Measurements from ENCODE around the gene TMEM175.
A peak's percentile ranks its signal among the peaks of the same experiment; 100 is the strongest.

The TMEM175 gene

DNA sequence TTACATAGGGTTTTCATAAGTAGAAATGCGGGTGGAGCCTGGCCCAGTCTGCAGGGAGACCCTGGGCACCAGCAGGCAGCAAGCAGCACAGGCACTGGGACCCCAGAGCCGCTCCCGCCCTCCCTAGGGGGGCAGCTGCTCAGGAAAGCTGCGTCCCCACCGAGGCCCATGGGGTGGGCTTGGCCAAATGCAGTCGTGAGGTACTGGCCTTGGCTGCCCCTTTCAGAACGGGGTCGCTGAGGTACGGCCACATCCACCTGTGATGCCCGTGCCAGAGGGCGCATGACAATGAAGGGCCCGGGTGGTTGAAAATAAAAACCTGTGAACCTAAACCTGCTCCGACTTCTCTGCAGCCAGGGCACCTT is 16.7 kb downstream of the TMEM175 start:
- no peak for DNase-seq (ENCODE audit: insufficient read length, low spot score)
- TF ChIP-seq TAF1 (IDR thresholded peaks at IDR 0.05; ENCODE audit: low read depth, low read length) (no peak), SPI1 (IDR thresholded peaks at IDR 0.05; ENCODE audit: low read depth, low read length) (no peak), POU2F2 (IDR thresholded peaks at IDR 0.05; ENCODE audit: low read depth, low read length) (no peak), PAX5 (IDR thresholded peaks at IDR 0.05; ENCODE audit: insufficient read depth, low read length, severe bottlenecking) (no peak), POLR2A (IDR thresholded peaks at IDR 0.05; ENCODE audit: low read depth, low read length) (no peak), POLR2AphosphoS5 (IDR thresholded peaks at IDR 0.05; ENCODE audit: low read depth, low read length) (no peak)
- no peak for FAIRE-seq

DNA sequence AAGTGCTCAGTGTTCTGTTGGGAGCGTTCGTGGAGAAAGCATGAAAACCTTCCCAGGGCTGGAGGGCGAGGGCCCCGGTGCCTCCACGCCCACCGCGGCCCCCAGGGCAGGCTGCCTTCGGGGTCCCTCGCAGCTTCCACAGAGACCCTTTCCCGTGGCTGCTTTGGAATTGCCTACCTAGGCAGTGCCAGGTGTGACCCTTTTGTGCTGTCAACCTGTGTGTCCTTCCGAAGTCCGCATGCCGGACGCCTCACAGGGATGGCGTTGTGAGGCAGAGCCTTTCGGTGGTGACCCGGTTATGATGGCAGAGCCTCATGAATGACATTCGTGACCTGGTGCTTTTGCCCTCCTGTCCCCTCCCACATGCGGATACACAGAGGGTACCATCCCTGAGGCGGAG is 17.4 kb downstream of the TMEM175 start:
- DNase-seq (ENCODE audit: insufficient read length, low spot score): no peak
- TF ChIP-seq POLR2A (IDR thresholded peaks at IDR 0.05; ENCODE audit: low read depth, low read length) (no peak), PAX5 (IDR thresholded peaks at IDR 0.05; ENCODE audit: insufficient read depth, low read length, severe bottlenecking) (no peak), POLR2AphosphoS5 (IDR thresholded peaks at IDR 0.05; ENCODE audit: low read depth, low read length) (no peak), POU2F2 (IDR thresholded peaks at IDR 0.05; ENCODE audit: low read depth, low read length) (no peak), TAF1 (IDR thresholded peaks at IDR 0.05; ENCODE audit: low read depth, low read length) (no peak), SPI1 (IDR thresholded peaks at IDR 0.05; ENCODE audit: low read depth, low read length) (no peak)
- no peak for FAIRE-seq

DNA sequence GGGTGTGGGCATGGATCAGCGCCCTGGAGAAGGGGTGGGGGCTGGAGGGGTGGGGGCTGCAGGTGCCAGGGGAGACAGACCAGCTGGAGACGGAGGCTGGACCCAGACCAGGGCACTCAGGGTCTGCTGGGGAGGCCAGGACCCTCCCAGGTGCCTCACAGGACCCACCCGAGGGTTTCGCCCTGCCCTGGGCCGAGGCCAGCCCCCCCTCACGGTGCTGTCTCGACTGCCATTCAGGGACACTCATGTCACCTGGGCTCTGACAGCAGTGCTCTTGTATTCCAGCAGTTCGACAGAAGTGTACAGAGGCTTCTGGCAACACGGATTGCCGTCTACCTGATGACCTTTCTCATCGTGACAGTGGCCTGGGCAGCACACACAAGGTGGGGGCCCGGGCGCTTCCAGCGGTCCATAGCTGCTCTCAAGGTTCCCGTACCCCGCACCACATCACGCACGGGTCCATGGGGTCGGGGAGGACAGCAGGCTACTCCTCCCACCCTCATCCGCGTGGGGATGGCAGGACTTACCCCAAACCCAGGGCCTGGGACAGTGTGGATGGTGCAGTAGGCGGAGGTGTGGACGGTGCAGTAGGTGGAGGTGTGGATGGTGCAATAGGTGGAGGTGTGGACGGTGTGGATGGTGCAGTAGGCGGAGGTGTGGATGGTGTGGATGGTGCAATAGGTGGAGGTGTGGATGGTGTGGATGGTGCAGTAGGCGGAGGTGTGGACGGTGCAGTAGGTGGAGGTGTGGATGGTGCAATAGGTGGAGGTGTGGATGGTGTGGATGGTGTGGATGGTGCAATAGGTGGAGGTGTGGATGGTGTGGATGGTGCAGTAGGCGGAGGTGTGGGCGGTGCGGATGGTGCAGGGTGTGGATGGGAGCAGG is 18.1 kb downstream of the TMEM175 start:
- DNase-seq (ENCODE audit: insufficient read length, low spot score): peak; percentile 5
- no peak for TF ChIP-seq POLR2AphosphoS5 (IDR thresholded peaks at IDR 0.05; ENCODE audit: low read depth, low read length)
- no peak for TF ChIP-seq TAF1 (IDR thresholded peaks at IDR 0.05; ENCODE audit: low read depth, low read length)
- TF ChIP-seq SPI1 (IDR thresholded peaks at IDR 0.05; ENCODE audit: low read depth, low read length): no peak
- TF ChIP-seq POU2F2 (IDR thresholded peaks at IDR 0.05; ENCODE audit: low read depth, low read length): no peak
- no peak for TF ChIP-seq POLR2A (IDR thresholded peaks at IDR 0.05; ENCODE audit: low read depth, low read length)
- no peak for TF ChIP-seq PAX5 (IDR thresholded peaks at IDR 0.05; ENCODE audit: insufficient read depth, low read length, severe bottlenecking)
- FAIRE-seq: peak; percentile 71

DNA sequence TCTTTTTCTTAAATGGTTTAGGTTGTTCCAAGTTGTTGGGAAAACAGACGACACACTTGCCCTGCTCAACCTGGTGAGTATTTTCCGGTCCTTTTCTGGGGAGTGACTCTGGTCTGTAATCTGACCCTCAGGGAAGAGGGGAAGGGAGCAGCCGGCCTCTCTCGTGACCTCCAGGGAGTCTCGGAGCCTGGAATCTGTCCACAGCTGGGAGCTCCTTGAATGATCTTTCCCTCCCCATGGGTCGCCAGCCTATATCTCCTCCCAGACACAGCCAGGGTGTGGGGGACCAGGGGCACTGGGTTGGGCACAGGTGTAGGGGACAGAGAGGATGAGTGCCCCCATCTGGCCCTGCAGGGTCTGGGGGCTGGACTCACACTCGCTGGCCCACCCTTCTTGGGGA is 18.9 kb downstream of the TMEM175 start:
- TF ChIP-seq PAX5 (IDR thresholded peaks at IDR 0.05; ENCODE audit: insufficient read depth, low read length, severe bottlenecking) (no peak), POLR2AphosphoS5 (IDR thresholded peaks at IDR 0.05; ENCODE audit: low read depth, low read length) (no peak)
- DNase-seq (ENCODE audit: insufficient read length, low spot score) (peak; percentile 11), FAIRE-seq (no peak)

DNA sequence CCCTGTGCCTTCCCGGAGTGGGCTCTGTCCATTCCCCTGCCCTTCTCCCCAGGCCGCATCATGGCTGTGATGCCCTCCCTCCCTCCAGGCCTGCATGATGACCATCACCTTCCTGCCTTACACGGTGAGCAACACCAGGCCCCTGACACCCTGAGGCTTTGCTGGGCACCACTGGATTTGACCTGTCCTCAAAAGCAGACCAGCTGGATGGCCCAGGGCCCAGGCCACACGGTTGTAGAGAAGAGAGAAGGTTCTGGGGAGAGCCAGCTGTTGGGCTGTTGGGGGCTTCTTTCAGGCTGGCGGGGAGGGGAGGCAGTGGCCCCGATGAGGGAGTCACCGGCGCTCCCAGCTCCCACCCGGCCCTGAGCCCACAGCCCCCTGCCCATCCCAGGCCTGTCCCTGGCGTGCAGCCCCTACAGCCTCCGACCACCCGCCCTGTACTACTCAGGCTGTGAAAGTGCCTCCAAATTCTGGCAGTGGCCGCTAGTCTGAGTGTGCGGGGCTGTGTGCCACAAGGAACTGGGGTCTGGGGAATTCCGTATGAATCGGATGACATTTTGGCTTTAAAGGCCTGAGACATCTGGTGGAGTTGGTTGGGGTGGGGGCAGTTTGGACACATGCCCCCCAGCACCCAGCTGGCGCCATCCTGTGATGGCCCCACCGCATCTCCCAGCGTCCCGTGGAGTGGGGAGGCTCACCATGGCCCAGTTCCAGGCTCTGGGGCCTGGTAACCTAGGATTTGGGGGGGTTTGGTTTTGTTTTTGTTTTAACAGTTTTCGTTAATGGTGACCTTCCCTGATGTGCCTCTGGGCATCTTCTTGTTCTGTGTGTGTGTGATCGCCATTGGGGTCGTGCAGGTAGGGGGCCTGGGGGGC is 19.6 kb downstream of the TMEM175 start:
- TF ChIP-seq TAF1 (IDR thresholded peaks at IDR 0.05; ENCODE audit: low read depth, low read length) (no peak), POLR2AphosphoS5 (IDR thresholded peaks at IDR 0.05; ENCODE audit: low read depth, low read length) (no peak), PAX5 (IDR thresholded peaks at IDR 0.05; ENCODE audit: insufficient read depth, low read length, severe bottlenecking) (no peak), POLR2A (IDR thresholded peaks at IDR 0.05; ENCODE audit: low read depth, low read length) (no peak), POU2F2 (IDR thresholded peaks at IDR 0.05; ENCODE audit: low read depth, low read length) (no peak), SPI1 (IDR thresholded peaks at IDR 0.05; ENCODE audit: low read depth, low read length) (no peak)
- no peak for DNase-seq (ENCODE audit: insufficient read length, low spot score)
- no peak for FAIRE-seq

DNA sequence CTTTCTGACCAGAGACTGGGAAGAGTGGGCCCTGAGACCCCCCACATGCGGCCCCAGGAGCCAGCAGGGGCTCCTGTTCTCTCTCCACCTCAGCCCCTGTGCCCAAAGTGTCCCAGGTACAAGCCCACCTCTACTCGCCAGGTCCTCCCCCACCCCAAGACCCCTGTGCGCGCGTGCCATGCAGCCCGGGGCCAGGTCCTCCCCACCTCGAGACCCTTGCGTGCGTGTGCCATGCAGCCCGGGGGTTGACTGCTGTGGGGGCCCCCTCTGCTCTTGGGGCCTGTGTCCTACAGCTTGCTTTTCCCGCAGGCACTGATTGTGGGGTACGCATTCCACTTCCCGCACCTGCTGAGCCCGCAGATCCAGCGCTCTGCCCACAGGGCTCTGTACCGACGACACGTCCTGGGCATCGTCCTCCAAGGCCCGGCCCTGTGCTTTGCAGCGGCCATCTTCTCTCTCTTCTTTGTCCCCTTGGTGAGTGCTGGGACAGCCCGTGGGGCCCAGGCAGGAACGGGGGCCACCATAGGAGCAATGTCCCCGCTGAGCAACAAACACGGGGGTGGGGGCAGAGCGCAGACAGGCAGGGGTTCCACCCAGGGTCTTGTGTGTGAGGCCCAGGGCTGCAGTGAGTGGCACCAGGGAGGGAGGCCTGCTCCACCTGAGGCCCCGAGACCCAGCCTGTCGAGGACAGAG is 20.8 kb downstream of the TMEM175 start:
- FAIRE-seq (no peak), DNase-seq (ENCODE audit: insufficient read length, low spot score) (peak; percentile 12)
- TF ChIP-seq POLR2A (IDR thresholded peaks at IDR 0.05; ENCODE audit: low read depth, low read length) (no peak), PAX5 (IDR thresholded peaks at IDR 0.05; ENCODE audit: insufficient read depth, low read length, severe bottlenecking) (no peak), POU2F2 (IDR thresholded peaks at IDR 0.05; ENCODE audit: low read depth, low read length) (no peak), POLR2AphosphoS5 (IDR thresholded peaks at IDR 0.05; ENCODE audit: low read depth, low read length) (no peak), SPI1 (IDR thresholded peaks at IDR 0.05; ENCODE audit: low read depth, low read length) (no peak), TAF1 (IDR thresholded peaks at IDR 0.05; ENCODE audit: low read depth, low read length) (no peak)

DNA sequence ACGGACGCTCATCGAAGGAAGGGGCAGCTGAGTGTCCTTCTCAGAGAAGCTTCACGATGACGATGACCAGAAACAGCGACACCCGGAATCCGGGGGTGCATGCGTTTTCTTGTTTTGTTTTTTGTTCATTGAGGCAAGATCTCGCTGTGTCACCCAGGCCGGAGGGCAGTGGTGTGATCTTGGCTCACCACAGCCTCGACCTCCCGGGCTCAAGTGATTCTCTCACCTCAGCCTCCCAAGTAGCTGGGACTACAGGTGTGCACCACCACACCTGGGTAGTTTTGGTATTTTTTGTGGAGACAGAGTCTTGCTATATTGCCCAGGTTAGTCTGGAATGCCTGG is 21.3 kb downstream of the TMEM175 start:
- no peak for DNase-seq (ENCODE audit: insufficient read length, low spot score)
- FAIRE-seq: no peak
- no peak for TF ChIP-seq POU2F2 (IDR thresholded peaks at IDR 0.05; ENCODE audit: low read depth, low read length)
- TF ChIP-seq SPI1 (IDR thresholded peaks at IDR 0.05; ENCODE audit: low read depth, low read length): no peak
- TF ChIP-seq POLR2AphosphoS5 (IDR thresholded peaks at IDR 0.05; ENCODE audit: low read depth, low read length): no peak
- no peak for TF ChIP-seq TAF1 (IDR thresholded peaks at IDR 0.05; ENCODE audit: low read depth, low read length)
- no peak for TF ChIP-seq POLR2A (IDR thresholded peaks at IDR 0.05; ENCODE audit: low read depth, low read length)
- no peak for TF ChIP-seq PAX5 (IDR thresholded peaks at IDR 0.05; ENCODE audit: insufficient read depth, low read length, severe bottlenecking)

DNA sequence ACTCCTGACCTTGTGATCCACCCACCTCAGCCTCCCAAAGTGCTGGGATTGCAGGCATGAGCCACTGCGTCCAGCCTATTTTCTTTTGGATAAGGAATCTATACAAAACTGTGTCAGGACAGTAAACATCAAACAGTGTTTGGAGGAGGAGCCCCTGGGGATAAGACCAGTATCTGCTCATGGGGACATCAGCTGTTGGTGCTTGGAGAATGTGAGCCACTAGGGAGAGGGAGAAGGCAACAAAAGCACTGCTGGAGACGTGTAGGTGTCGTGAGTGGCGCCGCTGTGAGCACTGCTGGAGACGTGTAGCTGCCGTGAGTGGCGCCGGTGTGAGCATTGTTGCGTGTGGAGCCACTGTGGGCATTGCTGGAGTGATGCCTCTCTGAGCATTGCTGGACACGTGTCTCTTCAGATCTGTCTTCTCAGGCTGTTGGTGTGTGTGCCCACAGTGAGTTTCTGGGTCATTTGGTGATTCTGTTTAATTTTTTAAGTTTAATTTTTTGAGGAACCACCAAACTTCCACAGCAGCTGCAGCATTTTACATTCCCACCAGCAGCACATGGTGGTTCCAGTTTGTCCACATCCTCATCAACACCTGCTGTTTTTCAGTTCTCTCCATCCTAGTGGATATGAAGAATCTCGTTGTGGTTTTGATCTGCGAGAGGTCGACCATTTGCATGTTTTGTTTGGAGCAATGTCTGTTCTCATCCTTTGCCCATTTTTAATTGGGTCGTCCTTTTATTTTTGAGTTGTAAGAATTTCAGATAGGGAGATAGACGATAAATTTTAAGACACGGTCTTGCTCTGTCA is 22.2 kb downstream of the TMEM175 start:
- FAIRE-seq: no peak
- DNase-seq (ENCODE audit: insufficient read length, low spot score): peak; percentile 20

More for the DNA sequence above, 22.2 kb downstream of the TMEM175 start:
- TF ChIP-seq TAF1 (IDR thresholded peaks at IDR 0.05; ENCODE audit: low read depth, low read length): no peak
- TF ChIP-seq POLR2A (IDR thresholded peaks at IDR 0.05; ENCODE audit: low read depth, low read length): no peak
- no peak for TF ChIP-seq POLR2AphosphoS5 (IDR thresholded peaks at IDR 0.05; ENCODE audit: low read depth, low read length)
- no peak for TF ChIP-seq SPI1 (IDR thresholded peaks at IDR 0.05; ENCODE audit: low read depth, low read length)
- TF ChIP-seq PAX5 (IDR thresholded peaks at IDR 0.05; ENCODE audit: insufficient read depth, low read length, severe bottlenecking): no peak
- no peak for TF ChIP-seq POU2F2 (IDR thresholded peaks at IDR 0.05; ENCODE audit: low read depth, low read length)
